Activated CD4-positive, alpha-beta T cell treated with anti-CD3 and anti-CD28 coated beads, Interleukin-10, Interleukin-2, amounts not matched to agents 100 ng/mL and 50 ng/mL, durations not matched to agents 16 hours and 8 hours (primary cell): ENCODE results near the gene DYNLT1.

Experiments
- DNase-seq: peaks from one replicate; pipeline ENCODE4 v3.0.0-alpha.2; 2020

Gene DYNLT1

DNA sequence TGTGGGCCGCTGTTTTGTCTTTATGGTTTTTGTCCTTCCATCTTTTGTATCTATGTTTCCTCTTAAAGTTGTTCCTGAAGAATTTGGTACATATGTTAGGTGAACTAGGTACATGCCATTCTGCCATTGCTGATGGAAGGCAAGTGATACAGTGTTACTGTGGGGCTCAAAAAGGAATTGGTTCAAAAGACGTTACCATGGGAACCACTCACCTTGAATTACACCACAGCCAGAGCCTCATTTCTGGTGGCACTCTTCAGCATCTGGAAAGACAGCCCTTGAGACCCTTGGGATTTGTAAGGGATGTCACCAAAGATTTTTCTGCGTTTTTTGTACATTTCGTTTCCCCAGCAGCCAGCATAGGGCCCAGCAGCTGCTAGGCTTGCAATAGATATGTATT is 52.7 kb downstream of the DYNLT1 start:
- DNase-seq: no peak

DNA sequence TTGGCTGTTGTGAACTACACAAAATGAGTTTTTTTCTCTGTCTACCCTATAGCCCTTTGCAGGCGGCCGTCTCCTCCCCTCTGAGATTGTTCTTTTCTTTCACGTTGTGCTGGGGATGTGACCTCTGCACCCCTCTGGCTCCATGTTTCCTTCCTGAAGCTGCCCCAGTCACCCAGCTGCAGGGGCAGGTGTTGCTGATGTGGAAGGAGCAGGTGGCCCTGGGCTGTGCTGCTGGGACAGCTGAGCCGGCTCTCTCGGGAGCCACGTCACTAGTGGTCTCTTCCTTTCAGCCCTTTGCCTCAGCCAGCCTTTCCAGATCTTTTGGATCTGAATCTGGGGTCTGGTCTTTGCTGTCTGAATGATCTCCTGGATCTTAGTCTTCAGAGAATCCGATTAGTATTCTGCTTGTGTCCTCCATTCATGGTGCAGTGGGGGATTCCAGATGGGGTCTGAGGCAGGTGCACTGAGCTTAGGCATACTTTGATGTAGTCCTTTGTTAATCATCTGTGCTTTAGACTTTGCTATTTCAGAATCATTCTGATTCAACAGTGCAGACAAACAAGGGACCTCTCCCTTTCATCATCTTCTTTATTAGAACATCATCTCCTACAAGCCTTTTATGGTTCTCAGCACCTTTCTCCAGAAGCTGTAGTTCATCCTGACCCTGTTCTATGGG is 53.3 kb downstream of the DYNLT1 start:
- DNase-seq: no peak

GRCh38 chr6:158589366-158589765 is 55.2 kb downstream of the DYNLT1 start:
- no peak for DNase-seq

DNA sequence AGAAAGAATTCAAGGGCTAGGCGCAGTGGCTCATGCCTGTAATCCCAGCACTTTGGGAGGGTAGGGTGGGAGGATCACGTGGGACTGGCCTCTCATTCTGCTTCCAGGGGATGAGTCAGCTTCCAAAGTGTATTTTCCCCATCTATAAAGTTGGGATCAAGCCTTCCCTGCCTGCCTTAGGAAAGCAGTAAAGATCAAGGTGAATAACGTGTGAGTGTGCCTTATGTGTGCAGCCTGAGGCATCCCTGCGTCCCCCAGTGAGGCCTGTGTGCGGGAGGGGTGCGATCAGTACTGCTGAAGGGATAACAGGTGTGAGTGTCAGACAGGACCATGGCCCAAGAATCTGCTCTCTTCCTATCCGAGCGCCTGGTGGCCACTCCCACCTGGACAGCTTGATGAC is 57.9 kb downstream of the DYNLT1 start:
- no peak for DNase-seq
